ENCODE data around the gene ENPP4.

- TF ChIP-seq CTCF (IDR thresholded peaks at IDR 0.05; ENCODE audit: poor library complexity, severe bottlenecking) (no peak), EZH2 (IDR thresholded peaks at IDR 0.05; ENCODE audit: borderline replicate concordance, insufficient read depth, low read length, poor library complexity, severe bottlenecking) (no peak), RAD21 (conservative IDR thresholded peaks at IDR 0.05) (no peak), POLR2AphosphoS5 (IDR thresholded peaks at IDR 0.05) (no peak)
Observed at GRCh38 chr6:46186583-46186982, 56.8 kb downstream of the ENPP4 start.

All from neural cell (in vitro differentiated cells).